Hepatocyte (in vitro differentiated cells): Measurements from ENCODE around the gene SGSM1. TPM values are rescaled to one million over a fixed set of nuclear protein-coding genes. Genes with fewer than 3 reads are reported as not detected.

ENCODE experiments used
- DNase-seq: peaks from one replicate; pipeline ENCODE4 v3.0.0-alpha.2; 2016; ENCODE audit warnings: low spot score
- H2AFZ ChIP-seq: fragments of 200-600 bp; sonication (generic); 2 replicates; pipeline ENCODE4 v1.6.0; 2016; ENCODE audit warnings: antibody characterized with exemption, mild to moderate bottlenecking
- H3K27ac ChIP-seq: fragments of 200-600 bp; sonication (generic); 2 replicates; pipeline ENCODE4 v1.5.1; 2016; ENCODE audit warnings: mild to moderate bottlenecking
- H3K27me3 ChIP-seq: fragments of 200-600 bp; sonication (generic); 2 replicates; pipeline ENCODE4 v1.6.1; 2016
- H3K36me3 ChIP-seq: fragments of 200-600 bp; sonication (generic); replicated peaks from 2 replicates; pipeline ENCODE4 v1.5.1; 2016; ENCODE audit warnings: low read depth; ENCODE audit not compliant: insufficient read depth
- H3K4me1 ChIP-seq: fragments of 200-600 bp; sonication (generic); 2 replicates; pipeline ENCODE4 v1.5.1; 2016; ENCODE audit warnings: mild to moderate bottlenecking, moderate library complexity; ENCODE audit not compliant: insufficient read depth
- H3K4me2 ChIP-seq: fragments of 200-600 bp; sonication (generic); 2 replicates; pipeline ENCODE4 v1.6.0; 2016
- H3K4me3 ChIP-seq: fragments of 200-600 bp; sonication (generic); 2 replicates; pipeline ENCODE4 v1.5.1; 2016; ENCODE audit warnings: mild to moderate bottlenecking
- H3K79me2 ChIP-seq: fragments of 200-600 bp; sonication (generic); 2 replicates; pipeline ENCODE4 v1.6.0; 2017; ENCODE audit warnings: mild to moderate bottlenecking
- H3K9me2 ChIP-seq: fragments of 200-600 bp; sonication (generic); replicated peaks from 2 replicates; pipeline ENCODE4 v1.6.0; 2017; ENCODE audit warnings: mild to moderate bottlenecking; ENCODE audit not compliant: insufficient read depth
- H3K9me3 ChIP-seq: fragments of 200-600 bp; sonication (generic); 2 replicates; pipeline ENCODE4 v1.5.1; 2016; ENCODE audit warnings: low read depth, mild to moderate bottlenecking
- H4K20me1 ChIP-seq: fragments of 200-600 bp; sonication (generic); 2 replicates; pipeline ENCODE4 v1.6.0; 2016; ENCODE audit warnings: mild to moderate bottlenecking; ENCODE audit not compliant: insufficient read depth, poor library complexity, severe bottlenecking
- CTCF ChIP-seq: fragments of 200-600 bp; sonication (generic); IDR thresholded peaks from 2 replicates; pipeline ENCODE4 v1.5.1; 2016; ENCODE audit warnings: antibody characterized with exemption, mild to moderate bottlenecking; ENCODE audit not compliant: poor library complexity
- EZH2 ChIP-seq: fragments of 200-600 bp; sonication (generic); IDR thresholded peaks from 2 replicates; pipeline ENCODE4 v1.6.1; 2016; ENCODE audit warnings: antibody characterized with exemption, mild to moderate bottlenecking, borderline replicate concordance
- EZH2phosphoT487 ChIP-seq: fragments of 200-600 bp; sonication (generic); IDR thresholded peaks from one replicate; pipeline ENCODE4 v1.6.1; 2018; ENCODE audit warnings: antibody characterized with exemption, mild to moderate bottlenecking, low read depth, moderate library complexity; ENCODE audit not compliant: unreplicated experiment, severe bottlenecking
- WGBS: methylation state at CpG from one replicate; pipeline ENCODE4 v1.1.6; 2016; ENCODE audit warnings: low lambda C conversion rate; ENCODE audit errors: missing lambda C conversion rate; 5-methylcytosine and 5-hydroxymethylcytosine counted together
- polyA plus RNA-seq: library from polyadenylated mRNA; unstranded; fragments of >200 nt; fragmentation: Nextera tagmentation; extraction: Ambion mirVana; gene quantifications from 2 replicates; pipeline ENCODE4 v1.2.1, GENCODE V29; 2016
- total RNA-seq: library from RNA; depleted of rRNA; stranded (reverse); fragments of >200 nt; gene quantifications from 2 replicates; pipeline ENCODE4 v1.2.3, GENCODE V29; 2014

Gene SGSM1
- total and polyA plus RNA-seq, 2 experiments from 2014 or later, result 1.7 to 3.5 TPM

- no peak overlapping the region for H3K4me3 ChIP-seq
- no peaks in the 10 kb centered on the region for H3K9me2 ChIP-seq
- no peak for TF ChIP-seq EZH2
- TF ChIP-seq EZH2phosphoT487, result no peak
- TF ChIP-seq CTCF, result no peak
- H3K9me3 ChIP-seq, result no peaks in the 10 kb centered on the region
- no peaks in the 10 kb centered on the region for H3K27me3 ChIP-seq
- DNase-seq, result no peak
- 79% methylated on average over 5 of the region's 7 CpGs for WGBS
- no peaks in the 10 kb centered on the region for H3K79me2 ChIP-seq
- no peak overlapping the region for H2AFZ ChIP-seq
- no peaks in the 10 kb centered on the region for H3K36me3 ChIP-seq
- H3K27ac ChIP-seq, result no peak overlapping the region
- no peaks in the 10 kb centered on the region for H4K20me1 ChIP-seq
- no peak overlapping the region for H3K4me2 ChIP-seq
- H3K4me1 ChIP-seq, result no peaks in the 10 kb centered on the region
These were observed 45.2 kb upstream of the SGSM1 start for GRCh38 chr22:24760708-24761306.

- H3K9me3 ChIP-seq, result no peaks in the 10 kb centered on the region
- DNase-seq, result no peak
- H3K27me3 ChIP-seq, result no peaks in the 10 kb centered on the region
- no peak overlapping the region for H3K27ac ChIP-seq
- no peak overlapping the region for H3K4me2 ChIP-seq
- no peaks in the 10 kb centered on the region for H3K36me3 ChIP-seq
- H3K9me2 ChIP-seq, result no peaks in the 10 kb centered on the region
- WGBS, result 94% methylated on average over 10 of the region's 10 CpGs
- H3K79me2 ChIP-seq, result no peaks in the 10 kb centered on the region
- no peak overlapping the region for H3K4me3 ChIP-seq
- H2AFZ ChIP-seq, result no peak overlapping the region
- no peaks in the 10 kb centered on the region for H4K20me1 ChIP-seq
- TF ChIP-seq EZH2phosphoT487 (no peak), CTCF (no peak), EZH2 (no peak)
- H3K4me1 ChIP-seq, result no peaks in the 10 kb centered on the region
These were observed 43.9 kb upstream of the SGSM1 start for GRCh38 chr22:24761888-24762675.

GRCh38 chr22:24763872-24764485, 42.0 kb upstream of the SGSM1 start:
- no peak overlapping the region for H3K27ac ChIP-seq

More at GRCh38 chr22:24763872-24764485, 42.0 kb upstream of the SGSM1 start:
- WGBS, result 92% methylated on average over 37 of the region's 38 CpGs
- H2AFZ ChIP-seq, result no peak overlapping the region
- no peak overlapping the region for H3K4me2 ChIP-seq
- DNase-seq, result no peak
- no peaks in the 10 kb centered on the region for H3K36me3 ChIP-seq
- H3K9me3 ChIP-seq, result no peaks in the 10 kb centered on the region
- no peaks in the 10 kb centered on the region for H3K27me3 ChIP-seq
- no peak for TF ChIP-seq EZH2
- no peak for TF ChIP-seq CTCF
- no peak for TF ChIP-seq EZH2phosphoT487
- no peak overlapping the region for H3K4me3 ChIP-seq
- H3K4me1 ChIP-seq, result no peaks in the 10 kb centered on the region
- no peaks in the 10 kb centered on the region for H3K9me2 ChIP-seq
- no peaks in the 10 kb centered on the region for H4K20me1 ChIP-seq
- H3K79me2 ChIP-seq, result no peaks in the 10 kb centered on the region
